Measurements from ENCODE around the gene IGSF21. TPM values are rescaled to one million over a fixed set of nuclear protein-coding genes. Genes with fewer than 3 reads are reported as not detected.

IGSF21 gene
- total and polyA plus RNA-seq, 4 experiments from 2014 or later = not detected

- Histone ChIP-seq H3K27me3 (ENCODE audit: insufficient read depth, low read length) (no peaks in the 10 kb centered on the region), H3K27ac (ENCODE audit: low read depth, low read length) (no peak overlapping the region), H3K4me3 (ENCODE audit: low read length in 2 of 2) (no peak overlapping the region), H3K9me3 (ENCODE audit: control insufficient read depth in 1 of 2, low read length in 2 of 2) (no peaks in the 10 kb centered on the region), H3K4me1 (ENCODE audit: insufficient read depth, low read length) (no peaks in the 10 kb centered on the region), H3K36me3 (ENCODE audit: insufficient read depth, low read length) (no peaks in the 10 kb centered on the region)
- H3K4me1 Mint-ChIP-seq = no peaks in the 10 kb centered on the region
- no peak overlapping the region for H3K27ac Mint-ChIP-seq
- no peak overlapping the region for H3K4me3 Mint-ChIP-seq
- peaks cover 0 to 2% (median 0%) of the 10 kb centered on the region in 8 donors for H3K9me3 Mint-ChIP-seq
- DNase-seq = no peak
- CTCF ChIA-PET (ENCODE audit: partially characterized antibody) = no interaction called here
- intact Hi-C loops (cut with micrococcal nuclease) = no loop called here
- POLR2A ChIA-PET (ENCODE audit: partially characterized antibody) = no interaction called here
- no peaks in the 10 kb centered on the region for H3K36me3 Mint-ChIP-seq
- H3K27me3 Mint-ChIP-seq = peaks cover 5 to 15% of the 10 kb centered on the region in 2 donors
Observed at GRCh38 chr1:18344755-18345154, 237.2 kb downstream of the IGSF21 start.

DNA sequence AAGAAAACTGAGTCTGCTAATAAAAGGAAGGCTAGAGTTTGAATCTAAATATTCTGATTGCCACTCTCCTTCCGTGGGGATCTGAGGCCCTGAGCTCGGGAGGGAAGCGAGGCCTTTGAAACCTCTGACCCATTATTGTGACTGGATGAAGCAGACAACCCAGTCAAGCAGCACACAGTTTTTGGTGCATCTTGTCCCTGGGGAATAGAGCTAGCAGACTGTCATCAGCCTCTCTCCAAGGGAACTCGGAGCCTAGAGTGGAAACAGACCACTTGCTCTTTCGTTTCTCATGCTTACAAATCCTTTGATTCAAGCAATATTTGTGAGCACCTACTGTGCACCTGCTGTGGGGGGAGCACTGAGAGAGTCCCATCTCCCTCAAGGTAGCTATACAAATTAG, 240.0 kb downstream of the IGSF21 start:
- H3K4me1 Mint-ChIP-seq = no peaks in the 10 kb centered on the region
- H3K9me3 ChIP-seq (ENCODE audit: control insufficient read depth in 1 of 2, low read length in 2 of 2) = no peaks in the 10 kb centered on the region
- no peak overlapping the region for H3K4me3 Mint-ChIP-seq
- DNase-seq = no peak
- H3K27ac ChIP-seq (ENCODE audit: low read depth, low read length) = no peak overlapping the region
- CTCF ChIA-PET (ENCODE audit: partially characterized antibody) = no interaction called here
- H3K27me3 ChIP-seq (ENCODE audit: insufficient read depth, low read length) = no peaks in the 10 kb centered on the region
- no peak overlapping the region for H3K4me3 ChIP-seq (ENCODE audit: low read length in 2 of 2)
- H3K27ac Mint-ChIP-seq = no peak overlapping the region
- no peaks in the 10 kb centered on the region for H3K36me3 ChIP-seq (ENCODE audit: insufficient read depth, low read length)
- no peaks in the 10 kb centered on the region for H3K4me1 ChIP-seq (ENCODE audit: insufficient read depth, low read length)
- intact Hi-C loops (cut with micrococcal nuclease) = no loop called here
- POLR2A ChIA-PET (ENCODE audit: partially characterized antibody) = no interaction called here
- H3K27me3 Mint-ChIP-seq = peaks cover 15 to 25% of the 10 kb centered on the region in 2 donors
- H3K9me3 Mint-ChIP-seq = peaks cover 0 to 8% (median 0%) of the 10 kb centered on the region in 8 donors
- H3K36me3 Mint-ChIP-seq = no peaks in the 10 kb centered on the region

- H3K9me3 Mint-ChIP-seq = peaks cover 0 to 8% (median 0%) of the 10 kb centered on the region in 8 donors
- no peak overlapping the region for H3K4me3 Mint-ChIP-seq
- no peak overlapping the region for H3K27ac ChIP-seq (ENCODE audit: low read depth, low read length)
- H3K9me3 ChIP-seq (ENCODE audit: control insufficient read depth in 1 of 2, low read length in 2 of 2) = no peaks in the 10 kb centered on the region
- ChIA-PET POLR2A (ENCODE audit: partially characterized antibody) (no interaction called here), CTCF (ENCODE audit: partially characterized antibody) (no interaction called here)
- no peaks in the 10 kb centered on the region for H3K36me3 ChIP-seq (ENCODE audit: insufficient read depth, low read length)
- H3K27ac Mint-ChIP-seq = no peak overlapping the region
- intact Hi-C loops (cut with micrococcal nuclease) = no loop called here
- DNase-seq = no peak
- no peaks in the 10 kb centered on the region for H3K4me1 ChIP-seq (ENCODE audit: insufficient read depth, low read length)
- H3K27me3 Mint-ChIP-seq = peaks cover 18 to 22% of the 10 kb centered on the region in 2 donors
- H3K4me3 ChIP-seq (ENCODE audit: low read length in 2 of 2) = no peak overlapping the region
- H3K36me3 Mint-ChIP-seq = no peaks in the 10 kb centered on the region
- no peaks in the 10 kb centered on the region for H3K4me1 Mint-ChIP-seq
- no peaks in the 10 kb centered on the region for H3K27me3 ChIP-seq (ENCODE audit: insufficient read depth, low read length)
Observed at GRCh38 chr1:18348354-18348753, 240.8 kb downstream of the IGSF21 start.

GRCh38 chr1:18350747-18351146, 243.1 kb downstream of the IGSF21 start:
- ChIA-PET POLR2A (ENCODE audit: partially characterized antibody) (no interaction called here), CTCF (ENCODE audit: partially characterized antibody) (no interaction called here)
- Mint-ChIP-seq H3K4me1 (no peaks in the 10 kb centered on the region), H3K36me3 (no peaks in the 10 kb centered on the region), H3K4me3 (no peak overlapping the region), H3K9me3 (peaks cover 0 to 8% (median 0%) of the 10 kb centered on the region in 8 donors), H3K27me3 (peaks cover 27 to 32% of the 10 kb centered on the region in 2 donors), H3K27ac (no peak overlapping the region)
- DNase-seq = no peak
- Histone ChIP-seq H3K9me3 (ENCODE audit: control insufficient read depth in 1 of 2, low read length in 2 of 2) (no peaks in the 10 kb centered on the region), H3K36me3 (ENCODE audit: insufficient read depth, low read length) (no peaks in the 10 kb centered on the region), H3K27me3 (ENCODE audit: insufficient read depth, low read length) (no peaks in the 10 kb centered on the region), H3K27ac (ENCODE audit: low read depth, low read length) (no peak overlapping the region), H3K4me1 (ENCODE audit: insufficient read depth, low read length) (no peaks in the 10 kb centered on the region), H3K4me3 (ENCODE audit: low read length in 2 of 2) (no peak overlapping the region)
- intact Hi-C loops (cut with micrococcal nuclease) = no loop called here

DNA sequence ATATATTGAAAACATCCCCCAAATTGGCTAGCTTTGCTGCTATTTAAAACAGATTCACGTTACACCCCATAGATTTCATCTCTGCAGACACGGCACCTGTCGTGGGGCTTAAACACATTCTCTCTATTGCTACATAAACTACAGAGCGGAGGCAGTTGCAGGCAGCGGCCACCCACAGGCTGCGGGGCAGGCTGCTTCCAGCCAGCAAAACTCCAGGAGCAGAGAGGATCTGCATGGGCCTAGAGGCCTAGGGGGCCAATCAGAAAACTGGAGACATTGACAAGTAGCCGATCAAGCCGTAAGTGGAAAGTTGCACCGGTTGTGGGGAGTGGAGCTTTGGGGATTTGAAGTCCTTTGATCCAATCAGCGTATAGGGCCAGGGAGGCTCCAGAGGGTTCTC, 244.1 kb downstream of the IGSF21 start:
- Histone ChIP-seq H3K4me1 (ENCODE audit: insufficient read depth, low read length) (no peaks in the 10 kb centered on the region), H3K27ac (ENCODE audit: low read depth, low read length) (no peak overlapping the region), H3K36me3 (ENCODE audit: insufficient read depth, low read length) (no peaks in the 10 kb centered on the region), H3K4me3 (ENCODE audit: low read length in 2 of 2) (no peak overlapping the region), H3K9me3 (ENCODE audit: control insufficient read depth in 1 of 2, low read length in 2 of 2) (no peaks in the 10 kb centered on the region), H3K27me3 (ENCODE audit: insufficient read depth, low read length) (no peaks in the 10 kb centered on the region)
- H3K36me3 Mint-ChIP-seq = no peaks in the 10 kb centered on the region
- ChIA-PET POLR2A (ENCODE audit: partially characterized antibody) (no interaction called here), CTCF (ENCODE audit: partially characterized antibody) (no interaction called here)
- peaks cover 31 to 33% of the 10 kb centered on the region in 2 donors for H3K27me3 Mint-ChIP-seq
- no peak overlapping the region for H3K4me3 Mint-ChIP-seq
- no peaks in the 10 kb centered on the region for H3K4me1 Mint-ChIP-seq
- H3K27ac Mint-ChIP-seq = no peak overlapping the region
- H3K9me3 Mint-ChIP-seq = peaks cover 0 to 8% (median 0%) of the 10 kb centered on the region in 8 donors
- intact Hi-C loops (cut with micrococcal nuclease) = no loop called here
- DNase-seq = no peak

DNA sequence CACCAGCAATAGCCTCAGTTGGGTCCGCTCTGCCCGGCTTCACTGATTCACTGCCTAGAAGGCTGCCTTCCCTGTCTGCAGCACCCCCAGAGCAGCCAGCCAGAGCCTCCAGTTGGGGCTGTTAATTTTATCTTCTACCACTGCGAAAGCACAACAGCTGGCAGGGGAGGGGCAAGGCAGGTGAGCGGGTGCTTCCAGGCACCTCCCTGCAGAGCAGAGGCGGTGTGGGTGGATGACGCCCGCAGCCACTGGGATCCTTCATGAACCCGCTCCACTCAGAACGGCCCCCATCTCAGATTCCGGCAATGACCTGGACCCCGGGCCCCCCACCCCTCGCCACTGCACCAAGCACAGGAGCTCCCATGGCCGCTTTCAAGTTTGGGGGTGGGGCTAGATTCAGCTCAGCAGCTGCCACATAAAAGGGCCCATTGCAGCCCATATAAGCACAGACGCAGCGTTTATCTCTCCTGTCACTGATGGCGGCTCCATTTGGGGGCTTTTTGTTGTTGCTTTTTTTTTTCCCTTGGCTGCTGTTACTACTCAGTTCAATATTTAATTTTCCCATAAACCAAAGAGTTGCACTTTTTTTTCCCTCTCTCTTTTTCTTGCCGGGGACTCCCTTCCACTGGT, 245.2 kb downstream of the IGSF21 start:
- Mint-ChIP-seq H3K36me3 (no peaks in the 10 kb centered on the region), H3K4me3 (no peak overlapping the region), H3K27me3 (peaks cover 33 to 34% of the 10 kb centered on the region in 2 donors), H3K27ac (no peak overlapping the region), H3K4me1 (no peaks in the 10 kb centered on the region), H3K9me3 (peaks cover 0 to 8% (median 0%) of the 10 kb centered on the region in 8 donors)
- Histone ChIP-seq H3K9me3 (ENCODE audit: control insufficient read depth in 1 of 2, low read length in 2 of 2) (no peaks in the 10 kb centered on the region), H3K27me3 (ENCODE audit: insufficient read depth, low read length) (no peaks in the 10 kb centered on the region), H3K4me3 (ENCODE audit: low read length in 2 of 2) (no peak overlapping the region), H3K36me3 (ENCODE audit: insufficient read depth, low read length) (no peaks in the 10 kb centered on the region), H3K4me1 (ENCODE audit: insufficient read depth, low read length) (no peaks in the 10 kb centered on the region), H3K27ac (ENCODE audit: low read depth, low read length) (no peak overlapping the region)
- CTCF ChIA-PET (ENCODE audit: partially characterized antibody) = no interaction called here
- POLR2A ChIA-PET (ENCODE audit: partially characterized antibody) = no interaction called here
- DNase-seq = no peak
- intact Hi-C loops (cut with micrococcal nuclease) = no loop called here

DNA sequence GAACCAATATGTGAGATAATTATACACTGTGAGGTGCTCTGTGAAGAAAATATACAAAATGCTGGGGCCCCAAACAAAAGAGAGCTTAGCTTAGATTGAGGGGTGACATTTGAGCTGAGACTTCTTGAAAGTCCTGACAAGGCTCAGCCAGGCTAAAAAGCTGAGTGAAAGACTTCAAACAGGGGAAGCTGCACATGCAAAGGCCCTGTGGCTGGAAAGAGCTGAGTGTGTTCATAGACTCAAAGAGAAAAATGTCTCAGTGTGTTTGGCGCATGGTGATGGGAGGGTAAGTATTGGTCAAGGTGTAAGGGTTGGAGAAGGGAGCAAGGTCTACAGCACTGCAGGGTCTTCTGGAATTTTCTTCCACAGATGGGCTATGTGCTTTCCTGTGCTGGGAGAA, 245.9 kb downstream of the IGSF21 start:
- H3K36me3 Mint-ChIP-seq = no peaks in the 10 kb centered on the region
- ChIA-PET POLR2A (ENCODE audit: partially characterized antibody) (no interaction called here), CTCF (ENCODE audit: partially characterized antibody) (no interaction called here)
- peaks cover 35 to 36% of the 10 kb centered on the region in 2 donors for H3K27me3 Mint-ChIP-seq
- Histone ChIP-seq H3K4me3 (ENCODE audit: low read length in 2 of 2) (no peak overlapping the region), H3K9me3 (ENCODE audit: control insufficient read depth in 1 of 2, low read length in 2 of 2) (no peaks in the 10 kb centered on the region), H3K36me3 (ENCODE audit: insufficient read depth, low read length) (no peaks in the 10 kb centered on the region), H3K27me3 (ENCODE audit: insufficient read depth, low read length) (no peaks in the 10 kb centered on the region), H3K27ac (ENCODE audit: low read depth, low read length) (no peak overlapping the region), H3K4me1 (ENCODE audit: insufficient read depth, low read length) (no peaks in the 10 kb centered on the region)
- H3K27ac Mint-ChIP-seq = no peak overlapping the region
- H3K4me3 Mint-ChIP-seq = no peak overlapping the region
- H3K9me3 Mint-ChIP-seq = peaks cover 0 to 8% (median 0%) of the 10 kb centered on the region in 8 donors
- intact Hi-C loops (cut with micrococcal nuclease) = no loop called here
- H3K4me1 Mint-ChIP-seq = no peaks in the 10 kb centered on the region
- no peak for DNase-seq

- Histone ChIP-seq H3K27me3 (ENCODE audit: insufficient read depth, low read length) (no peaks in the 10 kb centered on the region), H3K36me3 (ENCODE audit: insufficient read depth, low read length) (no peaks in the 10 kb centered on the region), H3K4me3 (ENCODE audit: low read length in 2 of 2) (no peak overlapping the region), H3K9me3 (ENCODE audit: control insufficient read depth in 1 of 2, low read length in 2 of 2) (no peaks in the 10 kb centered on the region), H3K27ac (ENCODE audit: low read depth, low read length) (no peak overlapping the region), H3K4me1 (ENCODE audit: insufficient read depth, low read length) (no peaks in the 10 kb centered on the region)
- no peaks in the 10 kb centered on the region for H3K36me3 Mint-ChIP-seq
- H3K27me3 Mint-ChIP-seq = peaks cover 35 to 39% of the 10 kb centered on the region in 2 donors
- DNase-seq = no peak
- no peak overlapping the region for H3K4me3 Mint-ChIP-seq
- no peaks in the 10 kb centered on the region for H3K4me1 Mint-ChIP-seq
- POLR2A ChIA-PET (ENCODE audit: partially characterized antibody) = no interaction called here
- intact Hi-C loops (cut with micrococcal nuclease) = no loop called here
- CTCF ChIA-PET (ENCODE audit: partially characterized antibody) = no interaction called here
- peaks cover 0 to 8% (median 0%) of the 10 kb centered on the region in 8 donors for H3K9me3 Mint-ChIP-seq
- H3K27ac Mint-ChIP-seq = no peak overlapping the region
Observed at GRCh38 chr1:18353992-18354391, 246.4 kb downstream of the IGSF21 start.

Data from CD4-positive, alpha-beta memory T cell (primary cell).